Chondrocyte (in vitro differentiated cells): ENCODE data around the gene KRT14. TPM values are rescaled to one million over a fixed set of nuclear protein-coding genes. Genes with fewer than 3 reads are reported as not detected.
A peak's percentile ranks its signal among the peaks of the same experiment; 100 is the strongest.

Experiments
- DNase-seq: peaks from one replicate; pipeline ENCODE4 v3.0.0; 2021; ENCODE audit warnings: mixed read lengths, low spot score
- H3K27ac Mint-ChIP-seq: one replicate; pipeline ENCODE4 v1.8.0; 2021; ENCODE audit warnings: mild to moderate bottlenecking, moderate library complexity, mixed read lengths; ENCODE audit not compliant: unreplicated experiment
- H3K27me3 Mint-ChIP-seq: 2 replicates; pipeline ENCODE4 v1.8.0; 2021; ENCODE audit warnings: low read depth, mixed read lengths
- H3K36me3 Mint-ChIP-seq: 2 replicates; pipeline ENCODE4 v1.8.0; 2021; ENCODE audit warnings: low read depth, mixed read lengths
- H3K4me1 Mint-ChIP-seq: 2 replicates; pipeline ENCODE4 v1.8.0; 2021; ENCODE audit warnings: low read depth, mild to moderate bottlenecking, mixed read lengths
- H3K4me3 Mint-ChIP-seq: one replicate; pipeline ENCODE4 v1.8.0; 2021; ENCODE audit warnings: mild to moderate bottlenecking, moderate library complexity, mixed read lengths; ENCODE audit not compliant: unreplicated experiment
- H3K9me3 Mint-ChIP-seq: 2 replicates; pipeline ENCODE4 v1.8.0; 2021; ENCODE audit warnings: low read depth, mixed read lengths
- CTCF ChIP-seq: fragments of 200-600 bp; sonication (generic); IDR thresholded peaks from 2 replicates; pipeline ENCODE4 v1.5.0; 2021; ENCODE audit warnings: antibody characterized with exemption, mild to moderate bottlenecking, moderate library complexity
- total RNA-seq: library from RNA; stranded (reverse); gene quantifications from 3 replicates; pipeline ENCODE4 v1.2.1, GENCODE V29; 2021

The KRT14 gene
- total RNA-seq, 1 donor from 2014 or later: 0.32 TPM

- peaks cover 42% of the 10 kb centered on the region for H3K4me1 Mint-ChIP-seq
- no peaks in the 10 kb centered on the region for H3K27me3 Mint-ChIP-seq
- peaks cover 9% of the 10 kb centered on the region for H3K36me3 Mint-ChIP-seq
- TF ChIP-seq CTCF: no peak
- peak overlapping the region; percentile 79 for H3K27ac Mint-ChIP-seq
- H3K9me3 Mint-ChIP-seq: peaks cover 8% of the 10 kb centered on the region
- H3K4me3 Mint-ChIP-seq: no peak overlapping the region
- DNase-seq: no peak
These were observed 38.5 kb downstream of the KRT14 start for GRCh38 chr17:41547921-41548843.

GRCh38 chr17:41547378-41547841 is 39.3 kb downstream of the KRT14 start:
- peaks cover 9% of the 10 kb centered on the region for H3K36me3 Mint-ChIP-seq
- H3K9me3 Mint-ChIP-seq: peaks cover 8% of the 10 kb centered on the region
- no peak for DNase-seq
- H3K27ac Mint-ChIP-seq: peak overlapping the region; percentile 79
- peaks cover 42% of the 10 kb centered on the region for H3K4me1 Mint-ChIP-seq
- H3K27me3 Mint-ChIP-seq: no peaks in the 10 kb centered on the region
- no peak overlapping the region for H3K4me3 Mint-ChIP-seq
- no peak for TF ChIP-seq CTCF

GRCh38 chr17:41546819-41547218 is 39.9 kb downstream of the KRT14 start:
- peaks cover 8% of the 10 kb centered on the region for H3K9me3 Mint-ChIP-seq
- peaks cover 9% of the 10 kb centered on the region for H3K36me3 Mint-ChIP-seq
- TF ChIP-seq CTCF: no peak
- H3K27me3 Mint-ChIP-seq: no peaks in the 10 kb centered on the region
- H3K27ac Mint-ChIP-seq: no peak overlapping the region
- peaks cover 42% of the 10 kb centered on the region for H3K4me1 Mint-ChIP-seq
- H3K4me3 Mint-ChIP-seq: no peak overlapping the region
- DNase-seq: no peak

GRCh38 chr17:41545829-41546410 is 40.8 kb downstream of the KRT14 start:
- Mint-ChIP-seq H3K27ac (no peak overlapping the region), H3K27me3 (no peaks in the 10 kb centered on the region), H3K9me3 (peaks cover 8% of the 10 kb centered on the region), H3K4me1 (peaks cover 36% of the 10 kb centered on the region), H3K36me3 (peaks cover 9% of the 10 kb centered on the region), H3K4me3 (no peak overlapping the region)
- no peak for TF ChIP-seq CTCF
- DNase-seq: no peak

GRCh38 chr17:41544935-41545334 is 41.8 kb downstream of the KRT14 start:
- H3K4me3 Mint-ChIP-seq: no peak overlapping the region
- TF ChIP-seq CTCF: no peak
- peaks cover 8% of the 10 kb centered on the region for H3K9me3 Mint-ChIP-seq
- peaks cover 36% of the 10 kb centered on the region for H3K4me1 Mint-ChIP-seq
- H3K27me3 Mint-ChIP-seq: no peaks in the 10 kb centered on the region
- peaks cover 9% of the 10 kb centered on the region for H3K36me3 Mint-ChIP-seq
- no peak for DNase-seq
- peak overlapping the region; percentile 62 for H3K27ac Mint-ChIP-seq
